ENCODE measurements around the gene DNAI7. TPM values are rescaled to one million over a fixed set of nuclear protein-coding genes. Genes with fewer than 3 reads are reported as not detected.

The DNAI7 gene
- total and polyA plus RNA-seq, 2 of the 13 experiments (the other 11 are each of a cell fraction or from before 2014, with no cell fraction given): 0.04 to 0.25 TPM

- no TSS peak for BruUV-seq (replicated peaks)
- Histone ChIP-seq H3K79me2 (ENCODE audit: insufficient read depth, low read length) (no peaks in the 10 kb centered on the region), H2AFZ (ENCODE audit: low read length) (no peak overlapping the region), H3K4me3 (replicated peaks in 1 of 3; ENCODE audit: insufficient read depth in 1 of 3, low read depth in 2 of 3, low read length in 3 of 3) (no peak overlapping the region), H3K27ac (ENCODE audit: extremely low read length, insufficient read depth, low read length) (no peak overlapping the region), H3K36me3 (replicated peaks in 1 of 2; ENCODE audit: control insufficient read depth in 1 of 2, insufficient read depth in 2 of 2, low read length in 2 of 2) (no peaks in the 10 kb centered on the region), H3K9ac (ENCODE audit: insufficient read depth, low read depth, low read length) (no peak overlapping the region), H3K27me3 (ENCODE audit: control insufficient read depth in 1 of 2, insufficient read depth in 2 of 2, low read length in 2 of 2) (no peaks in the 10 kb centered on the region), H3K9me3 (ENCODE audit: low read length) (no peaks in the 10 kb centered on the region), H3K4me1 (ENCODE audit: insufficient read depth, low read length) (peaks cover 5% of the 10 kb centered on the region; the same call in 1 of the 2 replicates), H4K20me1 (ENCODE audit: insufficient read depth, low read length) (no peaks in the 10 kb centered on the region), H3K4me2 (ENCODE audit: low read depth, low read length) (no peak overlapping the region)
- ChIA-PET CTCF (ENCODE audit: low intra/inter-chr PET ratio, low total read pairs) (no interaction called here), POLR2A (no interaction called here)
- DNase-seq (ENCODE audit: low spot score) (no peak), ATAC-seq (no peak), FAIRE-seq (no peak)
- WGBS (ENCODE audit: low lambda C conversion rate): 100% methylated on average over 6 of the region's 6 CpGs
- in situ Hi-C loops (cut with HindIII; ENCODE audit: extremely low pct_ligation_motif_present, low pct_unique_long_range_greater_than_20kb): no loop called here
- intact Hi-C loops (cut with micrococcal nuclease; ENCODE audit: unreplicated experiment): no loop called here
- TF ChIP-seq PRMT3 (CRISPR knock-in tag; IDR thresholded peaks at IDR 0.05; ENCODE audit: borderline replicate concordance, low read depth) (no peak), POLR2AphosphoS2 (IDR thresholded peaks at IDR 0.05; ENCODE audit: low read depth, low read length) (no peak), KLF13 (CRISPR knock-in tag; IDR thresholded peaks at IDR 0.05) (no peak), TRIM24 (CRISPR knock-in tag; IDR thresholded peaks at IDR 0.05) (no peak), ZNF878 (CRISPR knock-in tag; IDR thresholded peaks at IDR 0.05) (no peak), BHLHE40 (IDR thresholded peaks at IDR 0.05; ENCODE audit: low read length) (no peak), SRF (IDR thresholded peaks at IDR 0.05; ENCODE audit: low read depth, low read length) (no peak), MYNN (CRISPR knock-in tag; IDR thresholded peaks at IDR 0.05; ENCODE audit: low read depth) (no peak), HOXD1 (CRISPR knock-in tag; IDR thresholded peaks at IDR 0.05) (no peak), THAP8 (CRISPR knock-in tag; IDR thresholded peaks at IDR 0.05; ENCODE audit: borderline replicate concordance) (no peak), STAT5B (CRISPR knock-in tag; IDR thresholded peaks at IDR 0.05) (no peak), BCLAF1 (IDR thresholded peaks at IDR 0.05) (no peak), SMARCC2 (IDR thresholded peaks at IDR 0.05) (no peak), AGO1 (IDR thresholded peaks at IDR 0.05; ENCODE audit: low read depth, low read length, poor library complexity, severe bottlenecking) (no peak), ZFP1 (CRISPR knock-in tag; IDR thresholded peaks at IDR 0.05) (no peak), FOXM1 (CRISPR knock-in tag; IDR thresholded peaks at IDR 0.05) (no peak)
- TF ChIP-seq, protein P1, sequence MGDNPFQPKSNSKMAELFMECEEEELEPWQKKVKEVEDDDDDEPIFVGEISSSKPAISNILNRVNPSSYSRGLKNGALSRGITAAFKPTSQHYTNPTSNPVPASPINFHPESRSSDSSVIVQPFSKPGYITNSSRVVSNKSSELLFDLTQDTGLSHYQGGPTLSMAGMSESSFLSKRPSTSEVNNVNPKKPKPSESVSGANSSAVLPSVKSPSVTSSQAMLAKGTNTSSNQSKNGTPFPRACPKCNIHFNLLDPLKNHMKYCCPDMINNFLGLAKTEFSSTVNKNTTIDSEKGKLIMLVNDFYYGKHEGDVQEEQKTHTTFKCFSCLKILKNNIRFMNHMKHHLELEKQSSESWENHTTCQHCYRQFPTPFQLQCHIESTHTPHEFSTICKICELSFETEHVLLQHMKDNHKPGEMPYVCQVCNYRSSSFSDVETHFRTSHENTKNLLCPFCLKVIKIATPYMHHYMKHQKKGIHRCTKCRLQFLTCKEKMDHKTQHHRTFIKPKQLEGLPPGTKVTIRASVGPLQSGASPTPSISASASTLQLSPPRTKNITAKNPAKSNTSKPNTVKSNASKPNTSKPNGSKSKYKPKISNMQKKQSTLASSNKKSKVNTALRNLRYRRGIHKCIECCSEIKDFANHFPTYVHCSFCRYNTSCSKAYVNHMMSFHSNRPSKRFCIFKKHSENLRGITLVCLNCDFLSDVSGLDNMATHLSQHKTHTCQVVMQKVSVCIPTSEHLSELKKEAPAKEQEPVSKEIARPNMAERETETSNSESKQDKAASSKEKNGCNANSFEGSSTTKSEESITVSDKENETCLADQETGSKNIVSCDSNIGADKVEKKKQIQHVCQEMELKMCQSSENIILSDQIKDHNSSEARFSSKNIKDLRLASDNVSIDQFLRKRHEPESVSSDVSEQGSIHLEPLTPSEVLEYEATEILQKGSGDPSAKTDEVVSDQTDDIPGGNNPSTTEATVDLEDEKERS (CRISPR knock-in tag; IDR thresholded peaks at IDR 0.05): no peak
These were observed 12.5 kb upstream of the DNAI7 start for GRCh38 chr12:25207411-25207810.
